GM12878 (cell line): ENCODE data around the gene PIM2. TPM values are rescaled to one million over a fixed set of nuclear protein-coding genes. Genes with fewer than 3 reads are reported as not detected.

Source experiments
- CHD1 ChIP-seq: IDR thresholded peaks from 2 replicates; pipeline ENCODE4 v1.6.1; 2012; ENCODE audit warnings: low read depth, low read length, improper control_type of control experiment
- EED ChIP-seq: sonication (generic); IDR thresholded peaks from 2 replicates; pipeline ENCODE4 v1.6.1; 2016; ENCODE audit warnings: antibody characterized with exemption, low read depth
- HDGF ChIP-seq: fragments of 450-650 bp; IDR thresholded peaks from 2 replicates; pipeline ENCODE4 v1.6.1; 2016; ENCODE audit warnings: antibody characterized with exemption
- KAT2A ChIP-seq: conservative IDR thresholded peaks from 2 replicates; pipeline ENCODE4 v1.6.1; 2011; ENCODE audit warnings: low read depth, low read length; ENCODE audit not compliant: control insufficient read depth
- MYC ChIP-seq: IDR thresholded peaks from 2 replicates; pipeline ENCODE4 v1.6.1; 2011; ENCODE audit warnings: mild to moderate bottlenecking, low read length, moderate library complexity, inconsistent platforms; ENCODE audit not compliant: insufficient read depth, insufficient replicate concordance, insufficient read length, severe bottlenecking
- POLR2AphosphoS5 ChIP-seq: IDR thresholded peaks from 2 replicates; pipeline ENCODE4 v1.6.1; 2011; ENCODE audit warnings: mild to moderate bottlenecking, low read length, inconsistent platforms
- SMAD1 ChIP-seq: fragments of 450-650 bp; IDR thresholded peaks from 2 replicates; pipeline ENCODE4 v1.6.1; 2018; ENCODE audit warnings: mild to moderate bottlenecking, low read depth; ENCODE audit not compliant: partially characterized antibody
- WRNIP1 ChIP-seq: IDR thresholded peaks from 2 replicates; pipeline ENCODE4 v1.6.1; 2011; ENCODE audit warnings: low read depth, low read length, improper control_type of control experiment, borderline replicate concordance
- YY1 ChIP-seq: IDR thresholded peaks from 2 replicates; pipeline ENCODE4 v1.6.1; 2011; ENCODE audit warnings: low read depth, mild to moderate bottlenecking, low read length
- ZNF592 ChIP-seq: fragments of 450-650 bp; IDR thresholded peaks from 2 replicates; pipeline ENCODE4 v1.6.1; 2017; ENCODE audit warnings: mild to moderate bottlenecking, moderate library complexity
- ZZZ3 ChIP-seq: IDR thresholded peaks from 2 replicates; pipeline ENCODE4 v1.6.1; 2011; ENCODE audit warnings: low read depth; ENCODE audit not compliant: control insufficient read depth, insufficient read length
- polyA plus RNA-seq, 11 experiments: library from polyadenylated mRNA; depleted of rRNA in 4 of 11; unstranded in 6 of 11; stranded (reverse) in 5 of 11; fragments of >200 nt; fragmentation: Nextera tagmentation in 4 of 11; fragmentation: Illumina TruSeq in 1 of 11; extraction: Ambion mirVana in 4 of 11; extraction: Trizol in 1 of 11; gene quantifications; 1 replicate in 1 of 11; 2 replicates in 10 of 11; pipeline versions ENCODE4 v1.2.1 to v1.2.3, GENCODE V29; 2011 to 2016; ENCODE audit warnings: inconsistent platforms in 2 of 11, missing spikeins in 2 of 11, low read depth in 1 of 11
- total RNA-seq, 4 experiments: library from RNA; depleted of rRNA in 3 of 4; stranded (reverse); fragments of >200 nt in 3 of 4; fragmentation: Illumina TruSeq in 1 of 4; extraction: Trizol in 1 of 4; gene quantifications; 2 replicates each; pipeline versions ENCODE4 v1.2.1 to v1.2.3, GENCODE V29; 2013 to 2021

The PIM2 gene
- total and polyA plus RNA-seq, 10 of the 15 experiments (the other 5 are each of a cell fraction or from before 2014, with no cell fraction given), result 19.2 to 96.8 (median 32.3) TPM

- TF ChIP-seq ZNF592 (0 out of 2 replicates have a peak, but pooled peaks have one; percentile 39), SMAD1 (peak; percentile 78), POLR2AphosphoS5 (peak; percentile 48), CHD1 (no peak), ZZZ3 (no peak), MYC (no peak), WRNIP1 (no peak), KAT2A (no peak), YY1 (peak; percentile 73), HDGF (no peak), EED (no peak)
Observed at GRCh38 chrX:48917139-48918001, 1.5 kb downstream of the PIM2 start (continued).
